ENCODE measurements around the gene WDR27.

DNA sequence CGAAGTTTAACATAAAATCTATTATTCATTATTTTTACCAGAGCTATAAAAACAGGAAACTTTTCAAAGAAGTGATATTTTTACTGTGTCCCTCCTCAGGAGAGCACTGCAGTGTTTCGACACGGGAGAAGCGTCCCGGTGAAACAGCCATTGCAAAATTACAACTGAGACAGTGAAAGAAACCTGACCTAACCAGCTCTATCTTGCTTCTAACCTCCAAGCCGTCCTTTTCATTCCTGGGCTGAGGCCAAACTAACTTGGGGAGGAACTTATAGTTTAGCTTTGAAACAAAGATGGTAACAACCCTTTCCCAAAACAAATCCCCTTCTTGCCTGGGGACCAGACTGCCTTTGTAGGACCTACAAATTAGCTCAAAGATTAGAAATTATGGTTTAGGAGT is 79.2 kb downstream of the WDR27 start:
- no peak for TF ChIP-seq CTCF (IDR thresholded peaks at IDR 0.05)
- TF ChIP-seq POLR2AphosphoS5 (IDR thresholded peaks at IDR 0.05): no peak
- no peak for TF ChIP-seq POLR2A (IDR thresholded peaks at IDR 0.05)

Measured in breast epithelium (tissue), 3 donors.